GM21717 (cell line): ENCODE data around the gene ZNF385B.

Experiments
- ATAC-seq: cut with Tn5 transposase; IDR thresholded peaks from one replicate; pipeline ENCODE4 v1.9.1; 2021; ENCODE audit warnings: mild to moderate bottlenecking, moderate library complexity; ENCODE audit not compliant: unreplicated experiment

Gene ZNF385B

GRCh38 chr2:179454443-179455171, 406.8 kb downstream of the ZNF385B start:
- ATAC-seq = no peak

GRCh38 chr2:179449010-179449409, 412.4 kb downstream of the ZNF385B start:
- ATAC-seq = peak; percentile 75

- ATAC-seq = no peak
These were observed 413.5 kb downstream of the ZNF385B start for GRCh38 chr2:179447839-179448447.

GRCh38 chr2:179447421-179447820, 414.0 kb downstream of the ZNF385B start:
- ATAC-seq = no peak

GRCh38 chr2:179446476-179447141, 414.8 kb downstream of the ZNF385B start:
- ATAC-seq = no peak

GRCh38 chr2:179444056-179444455, 417.4 kb downstream of the ZNF385B start:
- no peak for ATAC-seq

GRCh38 chr2:179443180-179443579, 418.2 kb downstream of the ZNF385B start:
- no peak for ATAC-seq

GRCh38 chr2:179442206-179442605, 419.2 kb downstream of the ZNF385B start:
- ATAC-seq = no peak

- ATAC-seq = no peak
These were observed 419.9 kb downstream of the ZNF385B start for GRCh38 chr2:179441551-179441950.

GRCh38 chr2:179440642-179441251, 420.7 kb downstream of the ZNF385B start:
- no peak for ATAC-seq

- no peak for ATAC-seq
These were observed 422.8 kb downstream of the ZNF385B start for GRCh38 chr2:179438654-179439053.

- ATAC-seq = no peak
These were observed 424.0 kb downstream of the ZNF385B start for GRCh38 chr2:179437430-179437829.

GRCh38 chr2:179435566-179435965, 425.8 kb downstream of the ZNF385B start:
- no peak for ATAC-seq

- ATAC-seq = no peak
These were observed 426.4 kb downstream of the ZNF385B start for GRCh38 chr2:179435000-179435399.

GRCh38 chr2:179434357-179434756, 427.1 kb downstream of the ZNF385B start:
- no peak for ATAC-seq

GRCh38 chr2:179432751-179433150, 428.7 kb downstream of the ZNF385B start:
- no peak for ATAC-seq

- no peak for ATAC-seq
These were observed 431.8 kb downstream of the ZNF385B start for GRCh38 chr2:179429597-179429996.

- no peak for ATAC-seq
These were observed 432.3 kb downstream of the ZNF385B start for GRCh38 chr2:179429060-179429471.

GRCh38 chr2:179428649-179429048, 432.8 kb downstream of the ZNF385B start:
- ATAC-seq = no peak

- ATAC-seq = no peak
These were observed 434.3 kb downstream of the ZNF385B start for GRCh38 chr2:179427065-179427464.

GRCh38 chr2:179424571-179424970, 436.8 kb downstream of the ZNF385B start:
- ATAC-seq = peak; percentile 68
